ENCODE results near the gene CHRDL2. TPM values are rescaled to one million over a fixed set of nuclear protein-coding genes. Genes with fewer than 3 reads are reported as not detected.

CHRDL2 gene
- total RNA-seq, 1 experiment from 2014 or later = not detected

DNA sequence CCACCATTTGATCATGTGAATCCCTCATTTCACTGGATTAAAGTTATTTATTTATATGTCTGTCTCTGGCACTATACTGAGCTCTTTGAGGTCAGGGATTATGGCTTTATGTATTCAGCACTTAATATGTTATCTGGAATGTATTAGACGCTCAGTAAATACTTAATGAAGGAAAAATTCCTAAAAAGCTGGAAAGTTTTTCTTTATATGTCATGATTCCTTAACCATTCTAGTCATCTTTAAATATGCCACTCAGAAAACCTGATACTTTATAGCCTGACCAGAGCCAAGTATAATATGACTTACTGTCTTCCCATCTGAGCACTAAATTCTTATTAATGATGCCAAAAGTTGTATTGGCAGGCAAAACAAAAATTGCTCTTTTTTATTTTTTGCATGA, 44.5 kb upstream of the CHRDL2 start:
- no peaks in the 10 kb centered on the region for H3K36me3 ChIP-seq (ENCODE audit: control insufficient read depth in 1 of 2, insufficient read depth in 2 of 2, low read length in 2 of 2)
- DNase-seq (ENCODE audit: low read depth, low spot score) = no peak
- no peaks in the 10 kb centered on the region for H3K4me1 ChIP-seq (ENCODE audit: control insufficient read depth in 1 of 2, insufficient read depth in 2 of 2, low read length in 2 of 2)
- H3K27ac ChIP-seq (ENCODE audit: low read depth, low read length) = no peak overlapping the region
- H3K9me3 ChIP-seq (ENCODE audit: control insufficient read depth in 1 of 2, insufficient read depth in 1 of 2, low read depth in 1 of 2, low read length in 2 of 2) = no peaks in the 10 kb centered on the region
- TF ChIP-seq SRF (IDR thresholded peaks at IDR 0.05; ENCODE audit: low read depth) = no peak
- TF ChIP-seq FOSL1 (IDR thresholded peaks at IDR 0.05; ENCODE audit: low read depth) = no peak
- no peak for TF ChIP-seq EGR1 (IDR thresholded peaks at IDR 0.05; ENCODE audit: low read depth)
- no peak for TF ChIP-seq YY1 (IDR thresholded peaks at IDR 0.05; ENCODE audit: extremely low read depth, insufficient replicate concordance, low read depth, low read length)
- no peak for TF ChIP-seq SIN3A (IDR thresholded peaks at IDR 0.05; ENCODE audit: low read depth)
- TF ChIP-seq ZFX (IDR thresholded peaks at IDR 0.05) = no peak
- TF ChIP-seq JUND (IDR thresholded peaks at IDR 0.05) = no peak
- TF ChIP-seq TCF7L2 (IDR thresholded peaks at IDR 0.05; ENCODE audit: borderline replicate concordance, extremely low read depth, insufficient read depth, insufficient read length) = no peak
- no peak for TF ChIP-seq CBX3 (IDR thresholded peaks at IDR 0.05; ENCODE audit: low read depth)
- no peak for TF ChIP-seq POLR2AphosphoS5 (IDR thresholded peaks at IDR 0.05; ENCODE audit: low read depth, low read length)
- no peak for TF ChIP-seq EZH2 (IDR thresholded peaks at IDR 0.05)
- no peak for TF ChIP-seq POLR2A (IDR thresholded peaks at IDR 0.05; ENCODE audit: borderline replicate concordance, extremely low read depth, insufficient read depth, insufficient read length)
- TF ChIP-seq, protein P1, sequence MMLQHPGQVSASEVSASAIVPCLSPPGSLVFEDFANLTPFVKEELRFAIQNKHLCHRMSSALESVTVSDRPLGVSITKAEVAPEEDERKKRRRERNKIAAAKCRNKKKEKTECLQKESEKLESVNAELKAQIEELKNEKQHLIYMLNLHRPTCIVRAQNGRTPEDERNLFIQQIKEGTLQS (IDR thresholded peaks at IDR 0.05) = no peak
- TF ChIP-seq, protein P2, sequence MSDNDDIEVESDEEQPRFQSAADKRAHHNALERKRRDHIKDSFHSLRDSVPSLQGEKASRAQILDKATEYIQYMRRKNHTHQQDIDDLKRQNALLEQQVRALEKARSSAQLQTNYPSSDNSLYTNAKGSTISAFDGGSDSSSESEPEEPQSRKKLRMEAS (IDR thresholded peaks at IDR 0.05) = no peak
- TF ChIP-seq EZH2phosphoT487 (IDR thresholded peaks at IDR 0.05; ENCODE audit: borderline replicate concordance) = no peak
- TF ChIP-seq SP1 (IDR thresholded peaks at IDR 0.05; ENCODE audit: low read depth) = no peak
- TF ChIP-seq, protein P3, sequence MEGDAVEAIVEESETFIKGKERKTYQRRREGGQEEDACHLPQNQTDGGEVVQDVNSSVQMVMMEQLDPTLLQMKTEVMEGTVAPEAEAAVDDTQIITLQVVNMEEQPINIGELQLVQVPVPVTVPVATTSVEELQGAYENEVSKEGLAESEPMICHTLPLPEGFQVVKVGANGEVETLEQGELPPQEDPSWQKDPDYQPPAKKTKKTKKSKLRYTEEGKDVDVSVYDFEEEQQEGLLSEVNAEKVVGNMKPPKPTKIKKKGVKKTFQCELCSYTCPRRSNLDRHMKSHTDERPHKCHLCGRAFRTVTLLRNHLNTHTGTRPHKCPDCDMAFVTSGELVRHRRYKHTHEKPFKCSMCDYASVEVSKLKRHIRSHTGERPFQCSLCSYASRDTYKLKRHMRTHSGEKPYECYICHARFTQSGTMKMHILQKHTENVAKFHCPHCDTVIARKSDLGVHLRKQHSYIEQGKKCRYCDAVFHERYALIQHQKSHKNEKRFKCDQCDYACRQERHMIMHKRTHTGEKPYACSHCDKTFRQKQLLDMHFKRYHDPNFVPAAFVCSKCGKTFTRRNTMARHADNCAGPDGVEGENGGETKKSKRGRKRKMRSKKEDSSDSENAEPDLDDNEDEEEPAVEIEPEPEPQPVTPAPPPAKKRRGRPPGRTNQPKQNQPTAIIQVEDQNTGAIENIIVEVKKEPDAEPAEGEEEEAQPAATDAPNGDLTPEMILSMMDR (IDR thresholded peaks at IDR 0.05 in 2 of 3, conservative IDR thresholded peaks at IDR 0.05 in 1 of 3; ENCODE audit: borderline replicate concordance in 1 of 3, insufficient read depth in 1 of 3, low read depth in 2 of 3, low read length in 2 of 3) = no peak
- RAD21 ChIA-PET (ENCODE audit: low non-redundant PET in 1 of 2, low total read pairs in 2 of 2, uncharacterized antibody in 2 of 2, unreplicated experiment in 2 of 2) = no interaction called here
- no peaks in the 10 kb centered on the region for H3K9me2 ChIP-seq (ENCODE audit: insufficient read depth)
- ATAC-seq = no peak
- H3K27me3 ChIP-seq (ENCODE audit: insufficient read depth, low read length) = no peaks in the 10 kb centered on the region
- peaks cover 12% of the 10 kb centered on the region; the same call in 1 of the 2 replicates for H4K20me1 ChIP-seq (ENCODE audit: insufficient read depth)
- intact Hi-C loops (cut with micrococcal nuclease) = no loop called here
- peaks cover 71% of the 10 kb centered on the region for H3K79me2 ChIP-seq (ENCODE audit: insufficient read depth, low read length)
- no peak overlapping the region for H3K4me3 ChIP-seq (replicated peaks in 1 of 2; ENCODE audit: low read depth in 1 of 2, low read length in 2 of 2)
- POLR2A ChIA-PET = no interaction called here
- H2AFZ ChIP-seq (ENCODE audit: low read depth, low read length, poor library complexity, severe bottlenecking) = no peak overlapping the region
- CTCF ChIA-PET = no interaction called here
- H3K9ac ChIP-seq (ENCODE audit: low read length) = no peak overlapping the region
- BruUV-seq (replicated peaks) = no TSS peak
- H3K4me2 ChIP-seq (ENCODE audit: low read length) = no peak overlapping the region

Measured in HCT116 (cell line).